WTC11 (cell line): ENCODE data around the gene SCYL1. TPM values are rescaled to one million over a fixed set of nuclear protein-coding genes. Genes with fewer than 3 reads are reported as not detected.

Experiments
- ATAC-seq: fragments of 200-7000 bp; cut with Tn5 transposase; 2 replicates; pipeline ENCODE4 v1.10.0; 2021; ENCODE audit warnings: mild to moderate bottlenecking, moderate library complexity
- CTCF ChIA-PET: fragments of 300-600 bp; sonication (Branson Sonifier 250); formaldehyde crosslinking; loops from one replicate; lab custom pipeline; 2021; ENCODE audit warnings: antibody characterized with exemption; lab: Charles Lee
- POLR2A ChIA-PET: fragments of 350-600 bp; sonication (Branson Sonifier 250); formaldehyde crosslinking; loops from one replicate; lab custom pipeline; 2021; ENCODE audit warnings: antibody characterized with exemption; lab: Charles Lee
- DNase-seq: peaks from one replicate; pipeline ENCODE4 v3.0.0; 2021; ENCODE audit warnings: low spot score
- H3K27ac Mint-ChIP-seq: 2 replicates; pipeline ENCODE4 v1.8.0; 2021; ENCODE audit warnings: mixed read lengths
- H3K27me3 Mint-ChIP-seq: 2 replicates; pipeline ENCODE4 v1.8.0; 2021; ENCODE audit warnings: low read depth, mild to moderate bottlenecking, moderate library complexity, mixed read lengths
- H3K36me3 Mint-ChIP-seq: 2 replicates; pipeline ENCODE4 v1.8.0; 2021; ENCODE audit warnings: mixed read lengths
- H3K4me1 Mint-ChIP-seq: 2 replicates; pipeline ENCODE4 v1.8.0; 2022; ENCODE audit warnings: mixed read lengths
- H3K4me3 Mint-ChIP-seq: 2 replicates; pipeline ENCODE4 v1.8.0; 2021; ENCODE audit warnings: mild to moderate bottlenecking, moderate library complexity, mixed read lengths
- H3K9me3 Mint-ChIP-seq: 2 replicates; pipeline ENCODE4 v1.8.0; 2021; ENCODE audit warnings: mixed read lengths
- AR ChIP-seq: fragments of 250-450 bp; sonication (Bioruptor Pico); IDR thresholded peaks from 2 replicates; pipeline ENCODE4 v1.9.0; 2021; ENCODE audit warnings: mild to moderate bottlenecking
- ATF1 ChIP-seq: sonication (generic); formaldehyde crosslinking; IDR thresholded peaks from 2 replicates; pipeline ENCODE4 v1.8.1; 2023; ENCODE audit warnings: mild to moderate bottlenecking, moderate library complexity, missing genetic modification reagents
- FOXJ3 ChIP-seq: sonication (generic); formaldehyde crosslinking; IDR thresholded peaks from 2 replicates; pipeline ENCODE4 v1.9.0; 2021; ENCODE audit warnings: missing genetic modification reagents, mild to moderate bottlenecking, borderline replicate concordance
- GTF2I ChIP-seq: fragments of 250-450 bp; sonication (Bioruptor Pico); conservative IDR thresholded peaks from 2 replicates; pipeline ENCODE4 v1.4.0; 2021; ENCODE audit warnings: mild to moderate bottlenecking
- ZNF396 ChIP-seq: fragments of 250-450 bp; sonication (Bioruptor Pico); IDR thresholded peaks from 2 replicates; pipeline ENCODE4 v1.8.0; 2021; ENCODE audit warnings: mild to moderate bottlenecking, moderate library complexity, borderline replicate concordance
- total RNA-seq: library from RNA; stranded (reverse); gene quantifications from 3 replicates; pipeline ENCODE4 v1.2.3, GENCODE V29; 2021
- TF ChIP-seq, protein P1 (sequence below): fragments of 250-450 bp; sonication (Bioruptor Pico); IDR thresholded peaks from 2 replicates; pipeline ENCODE4 v1.8.0; 2021; ENCODE audit warnings: mild to moderate bottlenecking
- TF ChIP-seq, protein P2 (sequence below): fragments of 250-450 bp; sonication (Bioruptor Pico); IDR thresholded peaks from 2 replicates; pipeline ENCODE4 v1.9.0; 2021; ENCODE audit warnings: mild to moderate bottlenecking
- TF ChIP-seq, protein P3 (sequence below): sonication (generic); formaldehyde crosslinking; IDR thresholded peaks from 2 replicates; pipeline ENCODE4 v1.8.1; 2023; ENCODE audit warnings: mild to moderate bottlenecking, missing genetic modification reagents, borderline replicate concordance
- TF ChIP-seq, protein P4 (sequence below): fragments of 250-450 bp; sonication (Bioruptor Pico); conservative IDR thresholded peaks from 2 replicates; pipeline ENCODE4 v1.9.0; 2021; ENCODE audit warnings: mild to moderate bottlenecking
- TF ChIP-seq, protein P5 (sequence below): fragments of 200-600 bp; IDR thresholded peaks from 2 replicates; pipeline ENCODE4 v1.8.0; 2022; ENCODE audit warnings: antibody characterized with exemption

SCYL1 gene
- total RNA-seq, 1 experiment from 2014 or later: 76.8 TPM

DNA sequence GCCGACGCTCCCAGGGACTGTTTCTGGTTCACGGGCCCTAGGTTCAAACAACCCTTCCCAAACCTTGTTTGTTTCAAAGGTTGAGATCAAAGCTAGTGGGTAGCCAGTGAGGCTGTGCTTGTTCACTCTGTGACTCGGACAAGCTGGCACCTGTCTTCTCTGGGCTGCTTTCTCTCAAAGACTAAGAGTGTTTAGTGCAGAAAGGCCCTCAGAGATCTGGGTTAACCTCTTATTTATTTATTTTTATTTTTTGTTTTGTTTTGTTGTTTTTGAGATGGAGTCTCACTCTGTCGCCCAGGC is 39.0 kb upstream of the SCYL1 start (continued):
- TF ChIP-seq, protein P1, sequence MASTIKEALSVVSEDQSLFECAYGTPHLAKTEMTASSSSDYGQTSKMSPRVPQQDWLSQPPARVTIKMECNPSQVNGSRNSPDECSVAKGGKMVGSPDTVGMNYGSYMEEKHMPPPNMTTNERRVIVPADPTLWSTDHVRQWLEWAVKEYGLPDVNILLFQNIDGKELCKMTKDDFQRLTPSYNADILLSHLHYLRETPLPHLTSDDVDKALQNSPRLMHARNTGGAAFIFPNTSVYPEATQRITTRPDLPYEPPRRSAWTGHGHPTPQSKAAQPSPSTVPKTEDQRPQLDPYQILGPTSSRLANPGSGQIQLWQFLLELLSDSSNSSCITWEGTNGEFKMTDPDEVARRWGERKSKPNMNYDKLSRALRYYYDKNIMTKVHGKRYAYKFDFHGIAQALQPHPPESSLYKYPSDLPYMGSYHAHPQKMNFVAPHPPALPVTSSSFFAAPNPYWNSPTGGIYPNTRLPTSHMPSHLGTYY (CRISPR knock-in tag): no peak
- TF ChIP-seq, protein P2, sequence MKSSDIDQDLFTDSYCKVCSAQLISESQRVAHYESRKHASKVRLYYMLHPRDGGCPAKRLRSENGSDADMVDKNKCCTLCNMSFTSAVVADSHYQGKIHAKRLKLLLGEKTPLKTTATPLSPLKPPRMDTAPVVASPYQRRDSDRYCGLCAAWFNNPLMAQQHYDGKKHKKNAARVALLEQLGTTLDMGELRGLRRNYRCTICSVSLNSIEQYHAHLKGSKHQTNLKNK: no peak
- TF ChIP-seq, protein P3, sequence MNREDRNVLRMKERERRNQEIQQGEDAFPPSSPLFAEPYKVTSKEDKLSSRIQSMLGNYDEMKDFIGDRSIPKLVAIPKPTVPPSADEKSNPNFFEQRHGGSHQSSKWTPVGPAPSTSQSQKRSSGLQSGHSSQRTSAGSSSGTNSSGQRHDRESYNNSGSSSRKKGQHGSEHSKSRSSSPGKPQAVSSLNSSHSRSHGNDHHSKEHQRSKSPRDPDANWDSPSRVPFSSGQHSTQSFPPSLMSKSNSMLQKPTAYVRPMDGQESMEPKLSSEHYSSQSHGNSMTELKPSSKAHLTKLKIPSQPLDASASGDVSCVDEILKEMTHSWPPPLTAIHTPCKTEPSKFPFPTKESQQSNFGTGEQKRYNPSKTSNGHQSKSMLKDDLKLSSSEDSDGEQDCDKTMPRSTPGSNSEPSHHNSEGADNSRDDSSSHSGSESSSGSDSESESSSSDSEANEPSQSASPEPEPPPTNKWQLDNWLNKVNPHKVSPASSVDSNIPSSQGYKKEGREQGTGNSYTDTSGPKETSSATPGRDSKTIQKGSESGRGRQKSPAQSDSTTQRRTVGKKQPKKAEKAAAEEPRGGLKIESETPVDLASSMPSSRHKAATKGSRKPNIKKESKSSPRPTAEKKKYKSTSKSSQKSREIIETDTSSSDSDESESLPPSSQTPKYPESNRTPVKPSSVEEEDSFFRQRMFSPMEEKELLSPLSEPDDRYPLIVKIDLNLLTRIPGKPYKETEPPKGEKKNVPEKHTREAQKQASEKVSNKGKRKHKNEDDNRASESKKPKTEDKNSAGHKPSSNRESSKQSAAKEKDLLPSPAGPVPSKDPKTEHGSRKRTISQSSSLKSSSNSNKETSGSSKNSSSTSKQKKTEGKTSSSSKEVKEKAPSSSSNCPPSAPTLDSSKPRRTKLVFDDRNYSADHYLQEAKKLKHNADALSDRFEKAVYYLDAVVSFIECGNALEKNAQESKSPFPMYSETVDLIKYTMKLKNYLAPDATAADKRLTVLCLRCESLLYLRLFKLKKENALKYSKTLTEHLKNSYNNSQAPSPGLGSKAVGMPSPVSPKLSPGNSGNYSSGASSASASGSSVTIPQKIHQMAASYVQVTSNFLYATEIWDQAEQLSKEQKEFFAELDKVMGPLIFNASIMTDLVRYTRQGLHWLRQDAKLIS: no peak
- TF ChIP-seq, protein P4, sequence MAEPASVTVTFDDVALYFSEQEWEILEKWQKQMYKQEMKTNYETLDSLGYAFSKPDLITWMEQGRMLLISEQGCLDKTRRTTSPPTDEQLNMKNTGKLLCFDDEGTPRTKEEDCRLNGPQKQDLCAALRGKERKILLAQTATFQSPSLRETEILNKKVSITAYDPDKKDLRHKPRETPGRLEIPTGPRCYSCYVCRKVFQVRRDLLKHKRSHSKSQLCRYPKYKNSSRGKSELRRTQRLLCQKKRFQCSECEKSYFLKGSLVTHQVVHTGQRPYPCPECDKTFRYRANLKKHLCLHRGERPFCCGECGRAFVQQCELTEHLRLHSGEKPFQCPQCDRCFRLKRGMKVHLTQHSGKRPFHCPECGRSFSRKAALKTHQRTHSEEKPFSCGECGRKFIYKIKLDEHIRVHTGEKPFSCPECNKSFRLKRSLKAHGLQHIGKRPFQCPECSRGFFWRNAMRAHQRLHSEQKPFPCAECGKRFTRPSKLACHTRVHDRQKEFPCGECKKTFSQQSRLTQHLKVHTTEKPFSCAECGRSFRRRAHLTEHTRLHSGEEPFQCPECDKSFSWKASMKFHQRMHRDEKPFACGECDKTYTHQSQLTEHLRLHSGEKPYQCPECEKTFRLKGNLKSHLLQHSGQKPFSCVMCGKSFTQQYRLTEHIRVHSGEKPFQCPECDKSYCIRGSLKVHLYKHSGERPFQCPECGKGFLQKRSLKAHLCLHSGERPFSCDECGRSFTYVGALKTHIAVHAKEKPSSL: no peak
- TF ChIP-seq, protein P5, sequence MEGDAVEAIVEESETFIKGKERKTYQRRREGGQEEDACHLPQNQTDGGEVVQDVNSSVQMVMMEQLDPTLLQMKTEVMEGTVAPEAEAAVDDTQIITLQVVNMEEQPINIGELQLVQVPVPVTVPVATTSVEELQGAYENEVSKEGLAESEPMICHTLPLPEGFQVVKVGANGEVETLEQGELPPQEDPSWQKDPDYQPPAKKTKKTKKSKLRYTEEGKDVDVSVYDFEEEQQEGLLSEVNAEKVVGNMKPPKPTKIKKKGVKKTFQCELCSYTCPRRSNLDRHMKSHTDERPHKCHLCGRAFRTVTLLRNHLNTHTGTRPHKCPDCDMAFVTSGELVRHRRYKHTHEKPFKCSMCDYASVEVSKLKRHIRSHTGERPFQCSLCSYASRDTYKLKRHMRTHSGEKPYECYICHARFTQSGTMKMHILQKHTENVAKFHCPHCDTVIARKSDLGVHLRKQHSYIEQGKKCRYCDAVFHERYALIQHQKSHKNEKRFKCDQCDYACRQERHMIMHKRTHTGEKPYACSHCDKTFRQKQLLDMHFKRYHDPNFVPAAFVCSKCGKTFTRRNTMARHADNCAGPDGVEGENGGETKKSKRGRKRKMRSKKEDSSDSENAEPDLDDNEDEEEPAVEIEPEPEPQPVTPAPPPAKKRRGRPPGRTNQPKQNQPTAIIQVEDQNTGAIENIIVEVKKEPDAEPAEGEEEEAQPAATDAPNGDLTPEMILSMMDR: no peak
- TF ChIP-seq ZNF396: no peak
- no peak for TF ChIP-seq AR (CRISPR knock-in tag)
- no peak for TF ChIP-seq FOXJ3 (CRISPR knock-in tag)

DNA sequence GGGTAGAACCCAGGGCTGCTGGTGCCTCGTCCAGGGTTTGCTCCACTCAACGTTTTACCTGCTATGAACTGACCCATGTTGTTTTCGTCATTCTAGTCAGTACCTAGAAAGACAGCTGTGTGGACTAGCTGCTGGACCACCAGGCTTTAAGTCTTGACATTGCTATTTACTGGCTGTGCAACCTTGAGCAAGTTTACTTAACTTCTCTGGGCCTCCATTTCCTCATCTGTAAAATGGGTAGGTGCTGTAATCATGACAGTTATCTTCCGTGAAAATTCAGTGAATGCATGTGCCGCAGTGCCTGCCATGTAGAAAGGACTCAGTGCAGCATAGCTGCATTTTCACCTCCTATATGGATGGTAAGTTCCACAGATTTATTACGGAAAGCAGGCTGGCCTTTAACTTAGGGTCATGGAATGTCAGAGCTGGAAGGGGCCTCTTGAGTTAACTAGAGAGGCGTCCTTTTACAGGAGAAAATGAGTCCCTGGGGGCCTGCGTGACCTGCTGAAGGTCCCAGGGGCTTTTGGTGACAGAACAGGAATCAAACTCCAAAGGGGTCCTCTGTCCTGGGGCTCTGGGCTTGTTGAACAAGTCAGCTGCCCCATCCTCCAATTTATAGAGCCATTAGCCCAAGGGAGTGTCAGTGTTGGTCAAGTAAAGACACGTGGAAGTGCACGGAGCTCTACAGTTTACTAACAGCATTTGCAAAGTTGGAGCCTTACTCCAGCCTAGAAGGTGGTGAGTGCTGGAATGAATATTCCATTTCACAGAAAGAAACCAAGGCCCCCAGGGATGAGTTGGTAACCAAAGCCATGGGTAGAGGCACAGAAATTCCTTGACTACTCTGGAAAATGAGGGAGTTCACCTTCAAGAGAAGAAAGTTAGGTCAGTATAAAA is 38.1 kb upstream of the SCYL1 start:
- no peaks in the 10 kb centered on the region for H3K9me3 Mint-ChIP-seq
- peak overlapping the region; percentile 20; the same call in 1 of the 2 replicates for H3K4me3 Mint-ChIP-seq
- H3K27me3 Mint-ChIP-seq: peaks cover 4% of the 10 kb centered on the region
- peak overlapping the region; percentile 97 for H3K27ac Mint-ChIP-seq
- POLR2A ChIA-PET: interaction anchor here (0.6 to 11.6 kb wide), 11 partner anchors 9 to 133 kb away, joined by 3 to 502 read pairs (median 8); partner anchors contain the start of genes MALAT1, NEAT1 and TIGD3
- peaks cover 78% of the 10 kb centered on the region for H3K4me1 Mint-ChIP-seq
- DNase-seq (no peak), ATAC-seq (no peak)
- CTCF ChIA-PET: interaction anchor here (0.9 to 8.9 kb wide), 14 partner anchors 8 to 952 kb away, joined by 3 to 129 read pairs (median 4); partner anchors contain the start of genes MRPL11 and NEAT1
- no peaks in the 10 kb centered on the region for H3K36me3 Mint-ChIP-seq
- TF ChIP-seq ATF1 (no peak), GTF2I (0 out of 2 replicates have a peak, but pooled peaks have one; percentile 21)
